ENCODE measurements around the gene PSORS1C2.
A peak's percentile ranks its signal among the peaks of the same experiment; 100 is the strongest.
"Not testable (repeated sequence)": the region's sequence is repeated elsewhere in the genome, so short reads cannot be mapped to it uniquely, and the experiment has no call there.

PSORS1C2 gene

GRCh38 chr6:31168606-31169005, 29.7 kb upstream of the PSORS1C2 start:
- DNase-seq: no peak
- Histone ChIP-seq H3K4me1 (ENCODE audit: control insufficient read depth, insufficient read depth, low read length, poor library complexity, severe bottlenecking) (no peaks in the 10 kb centered on the region), H3K27ac (ENCODE audit: insufficient read depth, low read length, poor library complexity, severe bottlenecking) (no peak overlapping the region), H3K4me3 (ENCODE audit: insufficient read depth, low read depth, low read length, poor library complexity, severe bottlenecking) (no peak overlapping the region), H3K36me3 (ENCODE audit: control insufficient read depth, insufficient read depth, low read length) (no peaks in the 10 kb centered on the region), H3K9me3 (ENCODE audit: control insufficient read depth, low read length) (no peaks in the 10 kb centered on the region), H3K27me3 (replicated peaks; ENCODE audit: control insufficient read depth, insufficient read depth, low read length, poor library complexity, severe bottlenecking) (no peaks in the 10 kb centered on the region)

DNA sequence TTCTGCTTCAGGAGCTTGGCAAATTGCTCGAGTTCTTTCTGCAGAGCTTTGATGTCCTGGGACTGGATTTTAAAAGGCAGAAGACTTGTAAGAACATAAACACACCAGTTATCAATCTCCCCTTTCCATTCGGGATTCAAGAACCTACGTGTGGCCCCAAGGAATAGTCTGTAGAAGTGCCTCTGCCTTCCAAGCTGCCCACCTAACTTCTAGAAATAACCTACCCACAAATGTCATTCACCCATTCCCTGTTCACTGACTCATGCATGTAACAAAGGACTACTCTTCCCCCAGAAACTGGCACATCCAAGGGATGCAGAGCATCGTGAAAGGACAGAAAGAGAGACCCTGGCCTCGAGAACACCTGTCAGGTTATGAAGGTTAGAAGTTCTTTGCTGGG, 27.1 kb upstream of the PSORS1C2 start:
- Histone ChIP-seq H3K36me3 (ENCODE audit: control insufficient read depth, insufficient read depth, low read length) (no peaks in the 10 kb centered on the region), H3K9me3 (ENCODE audit: control insufficient read depth, low read length) (no peaks in the 10 kb centered on the region), H3K4me1 (ENCODE audit: control insufficient read depth, insufficient read depth, low read length, poor library complexity, severe bottlenecking) (no peaks in the 10 kb centered on the region), H3K27ac (ENCODE audit: insufficient read depth, low read length, poor library complexity, severe bottlenecking) (no peak overlapping the region), H3K4me3 (ENCODE audit: insufficient read depth, low read depth, low read length, poor library complexity, severe bottlenecking) (no peak overlapping the region), H3K27me3 (replicated peaks; ENCODE audit: control insufficient read depth, insufficient read depth, low read length, poor library complexity, severe bottlenecking) (no peaks in the 10 kb centered on the region)
- no peak for DNase-seq

- not testable (repeated sequence) for DNase-seq; H3K36me3 ChIP-seq (ENCODE audit: control insufficient read depth, insufficient read depth, low read length); H3K9me3 ChIP-seq (ENCODE audit: control insufficient read depth, low read length); H3K4me1 ChIP-seq (ENCODE audit: control insufficient read depth, insufficient read depth, low read length, poor library complexity, severe bottlenecking); H3K27me3 ChIP-seq (replicated peaks; ENCODE audit: control insufficient read depth, insufficient read depth, low read length, poor library complexity, severe bottlenecking); H3K27ac ChIP-seq (ENCODE audit: insufficient read depth, low read length, poor library complexity, severe bottlenecking); H3K4me3 ChIP-seq (ENCODE audit: insufficient read depth, low read depth, low read length, poor library complexity, severe bottlenecking)
Observed at GRCh38 chr6:31165064-31165832, 26.4 kb upstream of the PSORS1C2 start.

- not testable (repeated sequence) for H3K9me3 ChIP-seq (ENCODE audit: control insufficient read depth, low read length); H3K36me3 ChIP-seq (ENCODE audit: control insufficient read depth, insufficient read depth, low read length); H3K27ac ChIP-seq (ENCODE audit: insufficient read depth, low read length, poor library complexity, severe bottlenecking); H3K27me3 ChIP-seq (replicated peaks; ENCODE audit: control insufficient read depth, insufficient read depth, low read length, poor library complexity, severe bottlenecking); H3K4me3 ChIP-seq (ENCODE audit: insufficient read depth, low read depth, low read length, poor library complexity, severe bottlenecking); DNase-seq; H3K4me1 ChIP-seq (ENCODE audit: control insufficient read depth, insufficient read depth, low read length, poor library complexity, severe bottlenecking)
Observed at GRCh38 chr6:31164475-31165063, 25.7 kb upstream of the PSORS1C2 start.

- Histone ChIP-seq H3K36me3 (ENCODE audit: control insufficient read depth, insufficient read depth, low read length) (no peaks in the 10 kb centered on the region), H3K4me1 (ENCODE audit: control insufficient read depth, insufficient read depth, low read length, poor library complexity, severe bottlenecking) (peaks cover 10% of the 10 kb centered on the region), H3K9me3 (ENCODE audit: control insufficient read depth, low read length) (no peaks in the 10 kb centered on the region), H3K27ac (ENCODE audit: insufficient read depth, low read length, poor library complexity, severe bottlenecking) (no peak overlapping the region), H3K4me3 (ENCODE audit: insufficient read depth, low read depth, low read length, poor library complexity, severe bottlenecking) (no peak overlapping the region), H3K27me3 (replicated peaks; ENCODE audit: control insufficient read depth, insufficient read depth, low read length, poor library complexity, severe bottlenecking) (no peaks in the 10 kb centered on the region)
- no peak for DNase-seq
Observed at GRCh38 chr6:31163922-31164321, 25.1 kb upstream of the PSORS1C2 start.

DNA sequence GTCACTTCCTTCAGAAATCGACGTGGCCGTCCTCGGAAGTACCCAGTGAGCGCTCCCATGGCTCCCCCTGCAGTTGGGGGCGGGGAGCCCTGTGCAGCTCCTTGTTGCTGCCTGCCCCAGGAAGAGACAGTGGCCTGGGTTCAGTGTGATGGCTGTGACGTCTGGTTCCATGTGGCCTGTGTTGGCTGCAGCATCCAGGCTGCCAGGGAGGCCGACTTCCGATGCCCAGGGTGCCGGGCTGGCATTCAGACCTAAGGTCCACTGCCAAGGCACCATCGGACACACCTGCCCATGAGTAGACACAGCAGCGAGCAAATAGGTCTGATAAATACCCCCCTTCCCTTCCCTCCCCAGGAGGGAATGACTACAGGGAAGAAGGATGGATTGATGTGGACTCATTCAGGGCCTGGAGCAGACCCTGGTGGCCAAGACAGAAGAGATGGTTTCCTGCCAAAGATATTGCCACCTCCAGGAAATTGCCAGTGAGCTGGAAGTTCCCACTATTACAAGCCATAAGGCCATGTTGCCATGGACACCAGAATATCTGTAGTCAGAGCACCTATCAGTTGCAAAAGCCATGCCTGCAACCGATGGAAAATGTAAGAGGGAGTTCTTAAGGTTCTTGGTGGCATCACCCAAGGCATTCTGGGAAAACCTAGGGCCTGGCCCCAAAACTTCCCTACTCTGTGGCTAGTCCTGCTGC, 23.7 kb upstream of the PSORS1C2 start:
- Histone ChIP-seq H3K9me3 (ENCODE audit: control insufficient read depth, low read length) (no peaks in the 10 kb centered on the region), H3K27me3 (replicated peaks; ENCODE audit: control insufficient read depth, insufficient read depth, low read length, poor library complexity, severe bottlenecking) (no peaks in the 10 kb centered on the region), H3K27ac (ENCODE audit: insufficient read depth, low read length, poor library complexity, severe bottlenecking) (no peak overlapping the region), H3K36me3 (ENCODE audit: control insufficient read depth, insufficient read depth, low read length) (no peaks in the 10 kb centered on the region), H3K4me3 (ENCODE audit: insufficient read depth, low read depth, low read length, poor library complexity, severe bottlenecking) (no peak overlapping the region), H3K4me1 (ENCODE audit: control insufficient read depth, insufficient read depth, low read length, poor library complexity, severe bottlenecking) (peaks cover 11% of the 10 kb centered on the region)
- DNase-seq: no peak

DNA sequence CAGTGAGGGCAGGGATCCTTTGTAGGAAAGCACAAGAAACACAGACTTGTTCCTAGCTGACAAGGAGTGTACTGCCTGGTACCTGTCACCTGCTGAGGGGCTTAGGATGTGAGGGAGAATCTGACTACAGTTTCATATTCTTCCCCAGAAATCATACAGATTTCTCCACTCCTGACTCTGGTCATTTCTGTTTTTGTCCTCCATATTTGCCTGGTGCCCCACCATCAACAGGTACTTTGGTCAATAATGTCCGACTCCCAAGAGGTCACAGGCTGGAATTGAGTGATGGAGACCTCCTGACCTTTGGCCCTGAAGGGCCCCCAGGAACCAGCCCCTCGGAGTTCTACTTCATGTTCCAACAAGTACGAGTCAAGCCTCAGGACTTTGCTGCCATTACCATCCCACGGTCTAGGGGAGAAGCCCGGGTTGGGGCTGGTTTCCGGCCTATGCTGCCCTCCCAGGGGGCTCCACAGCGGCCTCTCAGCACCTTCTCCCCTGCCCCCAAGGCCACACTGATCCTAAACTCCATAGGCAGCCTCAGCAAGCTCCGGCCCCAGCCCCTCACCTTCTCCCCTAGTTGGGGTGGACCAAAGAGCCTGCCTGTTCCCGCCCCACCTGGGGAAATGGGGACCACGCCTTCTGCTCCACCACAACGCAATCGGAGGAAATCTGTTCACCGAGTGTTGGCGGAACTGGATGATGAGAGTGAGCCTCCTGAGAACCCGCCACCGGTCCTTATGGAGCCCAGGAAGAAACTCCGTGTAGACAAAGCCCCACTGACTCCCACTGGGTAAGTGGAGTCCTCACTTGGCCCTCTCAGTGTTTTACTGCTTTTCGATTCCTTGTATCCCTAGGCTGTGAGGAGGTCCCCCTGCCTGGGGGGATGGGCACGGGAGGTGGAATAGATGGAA, 22.6 kb upstream of the PSORS1C2 start:
- no peak for DNase-seq
- Histone ChIP-seq H3K9me3 (ENCODE audit: control insufficient read depth, low read length) (no peaks in the 10 kb centered on the region), H3K36me3 (ENCODE audit: control insufficient read depth, insufficient read depth, low read length) (no peaks in the 10 kb centered on the region), H3K4me3 (ENCODE audit: insufficient read depth, low read depth, low read length, poor library complexity, severe bottlenecking) (no peak overlapping the region), H3K4me1 (ENCODE audit: control insufficient read depth, insufficient read depth, low read length, poor library complexity, severe bottlenecking) (peaks cover 11% of the 10 kb centered on the region), H3K27ac (ENCODE audit: insufficient read depth, low read length, poor library complexity, severe bottlenecking) (no peak overlapping the region), H3K27me3 (replicated peaks; ENCODE audit: control insufficient read depth, insufficient read depth, low read length, poor library complexity, severe bottlenecking) (no peaks in the 10 kb centered on the region)

- no peaks in the 10 kb centered on the region for H3K36me3 ChIP-seq (ENCODE audit: control insufficient read depth, insufficient read depth, low read length)
- no peaks in the 10 kb centered on the region for H3K27me3 ChIP-seq (replicated peaks; ENCODE audit: control insufficient read depth, insufficient read depth, low read length, poor library complexity, severe bottlenecking)
- peak overlapping the region; percentile 70 for H3K4me3 ChIP-seq (ENCODE audit: insufficient read depth, low read depth, low read length, poor library complexity, severe bottlenecking)
- no peaks in the 10 kb centered on the region for H3K9me3 ChIP-seq (ENCODE audit: control insufficient read depth, low read length)
- peak in 1 of 3 donors; percentile 6 for DNase-seq
- peaks cover 11% of the 10 kb centered on the region for H3K4me1 ChIP-seq (ENCODE audit: control insufficient read depth, insufficient read depth, low read length, poor library complexity, severe bottlenecking)
- peak overlapping the region; percentile 58 for H3K27ac ChIP-seq (ENCODE audit: insufficient read depth, low read length, poor library complexity, severe bottlenecking)
Observed at GRCh38 chr6:31158863-31159855, 20.3 kb upstream of the PSORS1C2 start.

All from effector memory CD4-positive, alpha-beta T cell (primary cell).